ENCODE measurements around the gene IL4. TPM values are rescaled to one million over a fixed set of nuclear protein-coding genes. Genes with fewer than 3 reads are reported as not detected.

Gene IL4
- total RNA-seq, 4 donors from 2014 or later, result not detected

DNA sequence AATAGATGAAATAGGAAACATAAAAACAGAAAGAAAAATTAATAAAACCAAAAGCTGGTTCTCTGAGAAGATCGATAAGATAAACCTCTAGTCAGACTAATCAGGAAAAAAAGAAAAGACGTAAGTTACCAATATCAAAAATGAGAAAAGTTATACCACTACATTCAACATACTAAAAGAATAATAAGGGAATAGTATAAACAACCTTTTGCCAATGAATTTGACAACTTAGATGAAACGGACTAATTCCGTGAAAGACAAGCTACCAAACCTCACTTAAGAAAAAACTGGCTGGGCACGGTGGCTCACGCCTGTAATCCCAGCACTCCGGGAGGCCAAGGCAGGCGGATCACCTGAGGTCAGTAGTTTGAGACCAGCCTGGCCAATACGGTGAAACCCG, 56.1 kb downstream of the IL4 start:
- TF ChIP-seq EP300 (IDR thresholded peaks at IDR 0.05) (no peak), POLR2A (IDR thresholded peaks at IDR 0.05) (no peak)
- TF ChIP-seq, protein P1, sequence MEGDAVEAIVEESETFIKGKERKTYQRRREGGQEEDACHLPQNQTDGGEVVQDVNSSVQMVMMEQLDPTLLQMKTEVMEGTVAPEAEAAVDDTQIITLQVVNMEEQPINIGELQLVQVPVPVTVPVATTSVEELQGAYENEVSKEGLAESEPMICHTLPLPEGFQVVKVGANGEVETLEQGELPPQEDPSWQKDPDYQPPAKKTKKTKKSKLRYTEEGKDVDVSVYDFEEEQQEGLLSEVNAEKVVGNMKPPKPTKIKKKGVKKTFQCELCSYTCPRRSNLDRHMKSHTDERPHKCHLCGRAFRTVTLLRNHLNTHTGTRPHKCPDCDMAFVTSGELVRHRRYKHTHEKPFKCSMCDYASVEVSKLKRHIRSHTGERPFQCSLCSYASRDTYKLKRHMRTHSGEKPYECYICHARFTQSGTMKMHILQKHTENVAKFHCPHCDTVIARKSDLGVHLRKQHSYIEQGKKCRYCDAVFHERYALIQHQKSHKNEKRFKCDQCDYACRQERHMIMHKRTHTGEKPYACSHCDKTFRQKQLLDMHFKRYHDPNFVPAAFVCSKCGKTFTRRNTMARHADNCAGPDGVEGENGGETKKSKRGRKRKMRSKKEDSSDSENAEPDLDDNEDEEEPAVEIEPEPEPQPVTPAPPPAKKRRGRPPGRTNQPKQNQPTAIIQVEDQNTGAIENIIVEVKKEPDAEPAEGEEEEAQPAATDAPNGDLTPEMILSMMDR (IDR thresholded peaks at IDR 0.05), result no peak
- Histone ChIP-seq H3K9me3 (no peaks in the 10 kb centered on the region), H3K4me1 (no peaks in the 10 kb centered on the region), H3K4me3 (no peak overlapping the region), H3K27ac (no peak overlapping the region), H3K27me3 (no peaks in the 10 kb centered on the region), H3K36me3 (peaks cover 0 to 14% (median 0%) of the 10 kb centered on the region in 3 donors)
- WGBS, 2 donors, result 95 to 96% methylated on average over 10 of the region's 10 CpGs
- DNase-seq (ENCODE audit: low spot score in 2 of 2), result no peak

Other genes starting within 250 kb of the IL4 start
- gene IRF1, start 183.2 kb upstream of the IL4 start, total RNA-seq, result 10 to 100 TPM; 15.1 to 36.9 (median 28.4) TPM
- not detected for gene IL5, start 130.5 kb upstream of the IL4 start, total RNA-seq
- gene RAD50, start 117.0 kb upstream of the IL4 start, total RNA-seq, result 10 to 100 TPM; 36.5 to 40.5 (median 39.2) TPM
- under 1 TPM in 2 of 4 donors, not detected in 2; 0.44 to 0.98 TPM for gene IL13, start 15.8 kb upstream of the IL4 start, total RNA-seq
- 10 to 100 TPM in 3 of 4 donors, 1 to 10 TPM in 1; 8.4 to 11.6 (median 10.7) TPM for gene KIF3A, start 63.6 kb downstream of the IL4 start, total RNA-seq
- not detected for gene CCNI2, start 73.4 kb downstream of the IL4 start, total RNA-seq
- 10 to 100 TPM; 38.5 to 48.3 (median 44.2) TPM for gene SEPTIN8, start 103.2 kb downstream of the IL4 start, total RNA-seq
- 1 to 10 TPM in 2 of 4 donors, under 1 TPM in 2; 0.44 to 2.9 (median 0.99) TPM for gene SOWAHA, start 139.3 kb downstream of the IL4 start, total RNA-seq
- gene SHROOM1, start 156.7 kb downstream of the IL4 start, total RNA-seq, result 10 to 100 TPM; 29.1 to 67.5 (median 38.5) TPM
- gene GDF9, start 192.5 kb downstream of the IL4 start, total RNA-seq, result under 1 TPM in 2 of 4 donors, not detected in 2; 0.44 to 0.60 TPM
- gene UQCRQ, start 192.7 kb downstream of the IL4 start, total RNA-seq, result 100 to 1,000 TPM in 3 of 4 donors, 10 to 100 TPM in 1; 69.8 to 143 (median 118) TPM
- gene LEAP2, start 199.7 kb downstream of the IL4 start, total RNA-seq, result 1 to 10 TPM; 1.7 to 3.9 (median 2.5) TPM